CD14-positive monocyte (primary cell): ENCODE measurements around the gene MUC5B. TPM values are rescaled to one million over a fixed set of nuclear protein-coding genes. Genes with fewer than 3 reads are reported as not detected.

Experiments
- DNase-seq, 3 donors: peaks; one replicate each; pipeline ENCODE4 v3.0.0-alpha.2; 2011 to 2022
- H2AFZ ChIP-seq: 2 replicates; pipeline ENCODE4 v1.6.0; 2012; ENCODE audit warnings: mild to moderate bottlenecking, low read depth, low read length, inconsistent platforms; ENCODE audit not compliant: insufficient read depth, poor library complexity, severe bottlenecking
- H3K27ac ChIP-seq, 2 donors: 1 replicate in 1 of 2; 2 replicates in 1 of 2; pipeline ENCODE4 v1.5.1; 2012 to 2013; ENCODE audit warnings: low read length in 2 of 2, control low read depth in 1 of 2, inconsistent platforms in 1 of 2, low read depth in 1 of 2, mild to moderate bottlenecking in 1 of 2
- H3K27me3 ChIP-seq, 2 donors: one replicate each; pipeline versions ENCODE4 v1.6.0 to v1.6.1; 2011 to 2013; ENCODE audit warnings: low read length in 2 of 2; ENCODE audit not compliant: control insufficient read depth in 2 of 2, insufficient read depth in 2 of 2
- H3K36me3 ChIP-seq, 2 donors: replicated peaks in 1 of 2; 1 replicate in 1 of 2; 2 replicates in 1 of 2; pipeline versions ENCODE4 v1.5.1 to v1.6.1; 2012 to 2013; ENCODE audit warnings: low read length in 2 of 2, control low read depth in 1 of 2, inconsistent platforms in 1 of 2, mild to moderate bottlenecking in 1 of 2; ENCODE audit not compliant: insufficient read depth in 2 of 2, control insufficient read depth in 1 of 2
- H3K4me1 ChIP-seq, 2 donors: 1 replicate in 1 of 2; 2 replicates in 1 of 2; pipeline versions ENCODE4 v1.5.1 to v1.6.1; 2012 to 2013; ENCODE audit warnings: low read length in 2 of 2, control low read depth in 1 of 2, inconsistent platforms in 1 of 2, mild to moderate bottlenecking in 1 of 2, moderate library complexity in 1 of 2; ENCODE audit not compliant: insufficient read depth in 2 of 2, control insufficient read depth in 1 of 2
- H3K4me2 ChIP-seq: replicated peaks from 2 replicates; pipeline ENCODE3; 2012; ENCODE audit warnings: low read length, moderate library complexity, mild to moderate bottlenecking; ENCODE audit not compliant: poor library complexity, severe bottlenecking; ENCODE audit errors: extremely low read depth
- H3K4me3 ChIP-seq, 3 experiments: fragments of 200-600 bp in 1 of 3; sonication (generic) in 1 of 3; replicated peaks in 1 of 3; 1 replicate in 2 of 3; 2 replicates in 1 of 3; pipeline ENCODE4 v1.5.1; 2011 to 2013; ENCODE audit warnings: low read length in 3 of 3, mild to moderate bottlenecking in 3 of 3, control low read depth in 2 of 3, low read depth in 2 of 3, inconsistent platforms in 1 of 3, moderate library complexity in 1 of 3
- H3K79me2 ChIP-seq: 2 replicates; pipeline ENCODE4 v1.6.0; 2012; ENCODE audit warnings: mild to moderate bottlenecking, control low read depth, inconsistent platforms, low read length, moderate library complexity; ENCODE audit not compliant: insufficient read depth
- H3K9ac ChIP-seq: 2 replicates; pipeline ENCODE4 v1.6.0; 2017; ENCODE audit warnings: low read length, mild to moderate bottlenecking; ENCODE audit not compliant: insufficient read depth, poor library complexity, severe bottlenecking
- H3K9me3 ChIP-seq, 2 donors: replicated peaks in 1 of 2; 1 replicate in 1 of 2; 2 replicates in 1 of 2; pipeline versions ENCODE4 v1.5.1 to v1.6.1; 2012 to 2013; ENCODE audit warnings: low read length in 2 of 2, control low read depth in 1 of 2; ENCODE audit not compliant: control insufficient read depth in 1 of 2, insufficient read depth in 1 of 2
- H4K20me1 ChIP-seq: 2 replicates; pipeline ENCODE4 v1.6.0; 2012; ENCODE audit warnings: mild to moderate bottlenecking, low read length, control low read depth, moderate library complexity; ENCODE audit not compliant: insufficient read depth
- H3K27ac Mint-ChIP-seq, 7 donors: one replicate each; pipeline ENCODE4 v1.8.0; 2020; ENCODE audit warnings: mild to moderate bottlenecking in 7 of 7, mixed read lengths in 7 of 7, moderate library complexity in 6 of 7, inconsistent platforms in 2 of 7
- H3K27me3 Mint-ChIP-seq, 3 donors: one replicate each; pipeline ENCODE4 v1.8.0; 2021 to 2022; ENCODE audit warnings: low read depth in 3 of 3, mild to moderate bottlenecking in 3 of 3, mixed read lengths in 3 of 3, moderate library complexity in 3 of 3, inconsistent platforms in 1 of 3
- H3K36me3 Mint-ChIP-seq, 2 donors: one replicate each; pipeline ENCODE4 v1.8.0; 2020; ENCODE audit warnings: mixed read lengths in 2 of 2, inconsistent platforms in 1 of 2, mild to moderate bottlenecking in 1 of 2
- H3K4me1 Mint-ChIP-seq: one replicate; pipeline ENCODE4 v1.8.0; 2020; ENCODE audit warnings: mild to moderate bottlenecking, mixed read lengths
- H3K4me3 Mint-ChIP-seq, 2 donors: one replicate each; pipeline ENCODE4 v1.8.0; 2020; ENCODE audit warnings: mild to moderate bottlenecking in 2 of 2, mixed read lengths in 2 of 2, moderate library complexity in 1 of 2
- H3K9me3 Mint-ChIP-seq, 7 donors: one replicate each; pipeline ENCODE4 v1.8.0; 2020 to 2022; ENCODE audit warnings: mixed read lengths in 7 of 7, mild to moderate bottlenecking in 6 of 7, moderate library complexity in 6 of 7, inconsistent platforms in 2 of 7
- WGBS: methylation state at CpG from one replicate; pipeline ENCODE4 v1.1.5; 2013; ENCODE audit warnings: missing lambda C conversion rate; ENCODE audit not compliant: insufficient coverage; 5-methylcytosine and 5-hydroxymethylcytosine counted together
- intact Hi-C, 2 donors: fragments of 100-400 bp; cut with micrococcal nuclease; formaldehyde crosslinking; loops; one replicate each; pipeline versions ENCODE4 v1.15.0 to v1.15.1; 2023
- polyA plus RNA-seq, 3 donors: library from polyadenylated mRNA; depleted of rRNA in 1 of 3; unstranded in 2 of 3; stranded (reverse) in 1 of 3; fragments of 300-500 nt in 2 of 3; fragments of >200 nt in 1 of 3; fragmentation: Illumina TruSeq in 2 of 3; gene quantifications; 1 replicate in 2 of 3; 2 replicates in 1 of 3; pipeline ENCODE4 v1.2.3, GENCODE V29; 2012 to 2021
- TF ChIP-seq, protein P1 (sequence below): fragments of 200-600 bp; IDR thresholded peaks from one replicate; pipeline ENCODE4 v1.8.0; 2022; ENCODE audit warnings: antibody characterized with exemption, mild to moderate bottlenecking

The MUC5B gene
- polyA plus RNA-seq, 3 donors, result not detected

GRCh38 chr11:1271406-1271805, 48.5 kb downstream of the MUC5B start:
- TF ChIP-seq, protein P1, sequence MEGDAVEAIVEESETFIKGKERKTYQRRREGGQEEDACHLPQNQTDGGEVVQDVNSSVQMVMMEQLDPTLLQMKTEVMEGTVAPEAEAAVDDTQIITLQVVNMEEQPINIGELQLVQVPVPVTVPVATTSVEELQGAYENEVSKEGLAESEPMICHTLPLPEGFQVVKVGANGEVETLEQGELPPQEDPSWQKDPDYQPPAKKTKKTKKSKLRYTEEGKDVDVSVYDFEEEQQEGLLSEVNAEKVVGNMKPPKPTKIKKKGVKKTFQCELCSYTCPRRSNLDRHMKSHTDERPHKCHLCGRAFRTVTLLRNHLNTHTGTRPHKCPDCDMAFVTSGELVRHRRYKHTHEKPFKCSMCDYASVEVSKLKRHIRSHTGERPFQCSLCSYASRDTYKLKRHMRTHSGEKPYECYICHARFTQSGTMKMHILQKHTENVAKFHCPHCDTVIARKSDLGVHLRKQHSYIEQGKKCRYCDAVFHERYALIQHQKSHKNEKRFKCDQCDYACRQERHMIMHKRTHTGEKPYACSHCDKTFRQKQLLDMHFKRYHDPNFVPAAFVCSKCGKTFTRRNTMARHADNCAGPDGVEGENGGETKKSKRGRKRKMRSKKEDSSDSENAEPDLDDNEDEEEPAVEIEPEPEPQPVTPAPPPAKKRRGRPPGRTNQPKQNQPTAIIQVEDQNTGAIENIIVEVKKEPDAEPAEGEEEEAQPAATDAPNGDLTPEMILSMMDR, result no peak
- H2AFZ ChIP-seq, result no peak overlapping the region
- no peak overlapping the region for H3K27ac ChIP-seq
- H3K4me1 ChIP-seq, result no peaks in the 10 kb centered on the region
- Mint-ChIP-seq H3K27ac (no peak overlapping the region), H3K36me3 (peaks cover 14 to 35% of the 10 kb centered on the region in 2 donors), H3K4me3 (no peak overlapping the region), H3K27me3 (peaks cover 0 to 3% (median 0%) of the 10 kb centered on the region in 3 donors), H3K9me3 (peaks cover 1 to 10% (median 6%) of the 10 kb centered on the region in 7 donors), H3K4me1 (no peaks in the 10 kb centered on the region)
- no peaks in the 10 kb centered on the region for H3K9me3 ChIP-seq
- peaks cover 29 to 33% of the 10 kb centered on the region in 2 donors for H3K36me3 ChIP-seq
- H3K4me2 ChIP-seq, result no peak overlapping the region
- H4K20me1 ChIP-seq, result peaks cover 42% of the 10 kb centered on the region
- no peak overlapping the region for H3K4me3 ChIP-seq
- no peak for DNase-seq
- 100% methylated on average over 5 of the region's 9 CpGs for WGBS
- intact Hi-C loops, result no loop called here
- no peaks in the 10 kb centered on the region for H3K79me2 ChIP-seq
- H3K27me3 ChIP-seq, result no peaks in the 10 kb centered on the region
- no peak overlapping the region for H3K9ac ChIP-seq

- no peak for DNase-seq
- H4K20me1 ChIP-seq, result peaks cover 48% of the 10 kb centered on the region
- TF ChIP-seq, protein P1, result no peak
- no peaks in the 10 kb centered on the region for H3K9me3 ChIP-seq
- no peak overlapping the region for H3K9ac ChIP-seq
- H3K4me1 ChIP-seq, result no peaks in the 10 kb centered on the region
- H3K36me3 ChIP-seq, result peaks cover 34 to 38% of the 10 kb centered on the region in 2 donors
- intact Hi-C loops, result no loop called here
- no peak overlapping the region for H3K4me3 ChIP-seq
- Mint-ChIP-seq H3K4me3 (no peak overlapping the region), H3K27me3 (peaks cover 0 to 5% (median 0%) of the 10 kb centered on the region in 3 donors), H3K4me1 (no peaks in the 10 kb centered on the region), H3K27ac (no peak overlapping the region), H3K9me3 (peaks cover 0 to 5% (median 1%) of the 10 kb centered on the region in 7 donors), H3K36me3 (peaks cover 19 to 41% of the 10 kb centered on the region in 2 donors)
- H3K79me2 ChIP-seq, result no peaks in the 10 kb centered on the region
- no peak overlapping the region for H3K27ac ChIP-seq
- H2AFZ ChIP-seq, result no peak overlapping the region
- H3K4me2 ChIP-seq, result no peak overlapping the region
- 98% methylated on average over 13 of the region's 30 CpGs for WGBS
- H3K27me3 ChIP-seq, result no peaks in the 10 kb centered on the region
These were observed 49.1 kb downstream of the MUC5B start for GRCh38 chr11:1271927-1272326.
